ENCODE data around the gene RNF8.
"Not testable (repeated sequence)": the region's sequence is repeated elsewhere in the genome, so short reads cannot be mapped to it uniquely, and the experiment has no call there.

Gene RNF8, protein sequence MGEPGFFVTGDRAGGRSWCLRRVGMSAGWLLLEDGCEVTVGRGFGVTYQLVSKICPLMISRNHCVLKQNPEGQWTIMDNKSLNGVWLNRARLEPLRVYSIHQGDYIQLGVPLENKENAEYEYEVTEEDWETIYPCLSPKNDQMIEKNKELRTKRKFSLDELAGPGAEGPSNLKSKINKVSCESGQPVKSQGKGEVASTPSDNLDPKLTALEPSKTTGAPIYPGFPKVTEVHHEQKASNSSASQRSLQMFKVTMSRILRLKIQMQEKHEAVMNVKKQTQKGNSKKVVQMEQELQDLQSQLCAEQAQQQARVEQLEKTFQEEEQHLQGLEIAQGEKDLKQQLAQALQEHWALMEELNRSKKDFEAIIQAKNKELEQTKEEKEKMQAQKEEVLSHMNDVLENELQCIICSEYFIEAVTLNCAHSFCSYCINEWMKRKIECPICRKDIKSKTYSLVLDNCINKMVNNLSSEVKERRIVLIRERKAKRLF

DNA sequence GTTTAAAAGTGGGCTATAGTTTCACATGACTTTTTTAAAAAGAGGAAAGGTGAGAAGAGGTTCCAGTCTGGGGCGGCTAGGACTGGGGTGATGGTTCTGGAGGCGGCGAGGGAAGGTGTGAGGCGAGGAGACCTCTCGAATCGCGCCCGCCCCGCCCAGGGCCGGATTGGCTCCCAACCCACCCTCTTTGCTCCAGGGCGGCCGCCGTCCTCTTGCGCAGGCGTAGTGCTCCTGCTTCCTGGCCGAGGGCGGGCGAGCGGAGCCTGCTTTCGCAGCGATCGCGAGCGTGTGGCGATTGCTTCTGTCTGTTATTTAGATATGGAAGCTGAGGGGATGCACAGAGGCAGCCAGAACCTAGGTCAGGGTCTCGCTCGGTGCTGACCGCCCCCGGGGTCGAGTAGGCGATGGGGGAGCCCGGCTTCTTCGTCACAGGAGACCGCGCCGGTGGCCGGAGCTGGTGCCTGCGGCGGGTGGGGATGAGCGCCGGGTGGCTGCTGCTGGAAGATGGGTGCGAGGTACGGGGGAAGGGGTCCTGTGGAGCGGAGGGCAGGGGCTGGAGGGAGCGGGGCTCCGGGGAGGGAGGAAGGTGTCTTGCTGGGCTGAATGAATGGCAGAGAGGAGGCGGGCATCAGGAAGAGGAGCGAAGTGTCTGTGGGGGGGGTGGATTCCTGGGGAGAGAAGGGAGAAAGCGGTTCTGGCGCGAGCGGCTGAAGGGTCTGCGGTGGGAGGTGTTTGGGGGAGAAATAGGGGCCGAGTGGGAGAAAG is at the start of gene RNF8:
Gene RNF8, plus strand, starts transcription at position 223 of the 765 bp plus-strand sequence. Its CDS starts 182 bp downstream, at position 405.
- peak; percentile 93 for DNase-seq

DNA sequence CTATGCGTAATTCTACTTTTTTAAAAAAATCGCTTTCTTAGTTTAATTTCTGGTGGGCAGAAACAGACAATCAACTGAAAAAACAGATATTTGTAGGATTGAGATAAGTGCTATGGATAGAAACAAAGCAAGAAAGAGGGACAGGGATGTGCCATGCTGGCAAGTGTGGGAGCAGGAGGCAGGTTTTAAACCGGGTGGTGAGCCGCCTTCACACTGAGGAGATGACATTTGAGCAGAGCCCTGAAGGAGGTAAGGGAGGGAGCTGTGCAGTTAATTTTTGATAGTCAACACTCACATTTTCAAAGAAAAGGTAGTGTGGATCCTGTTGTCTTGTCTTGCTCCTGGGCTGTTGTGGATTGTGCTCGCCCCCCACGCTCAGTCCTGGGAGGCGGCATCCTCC is 49.0 kb upstream of the RNF8 start:
- DNase-seq, result no peak

DNA sequence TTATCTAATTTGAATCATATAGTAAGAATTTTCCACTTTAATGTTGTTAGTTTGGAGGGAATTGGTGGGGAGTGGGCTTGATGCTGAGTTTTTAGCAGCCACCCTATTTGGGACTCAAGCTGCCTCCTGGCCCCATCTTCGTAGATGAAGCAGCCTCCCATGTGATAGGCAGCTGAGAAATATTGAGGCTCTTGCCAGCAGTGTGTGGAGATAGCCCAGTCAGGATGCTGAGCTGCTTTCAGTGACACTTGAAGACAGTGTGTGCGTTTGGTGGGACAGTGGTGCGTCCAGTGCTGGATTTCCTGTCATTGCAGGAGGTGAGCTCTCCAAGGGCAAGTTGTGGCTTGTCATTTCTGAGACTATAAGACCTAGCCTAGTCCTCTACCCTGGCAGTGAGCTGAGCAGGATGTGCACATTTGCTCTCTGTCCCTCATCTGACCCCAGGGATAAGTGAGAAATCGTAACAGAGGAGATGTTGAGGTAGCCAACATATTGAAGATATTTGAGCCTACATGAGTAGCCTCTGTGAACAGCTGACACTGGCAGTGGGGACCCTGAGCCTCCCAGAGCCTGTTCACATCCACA is 47.9 kb upstream of the RNF8 start:
- no peak for DNase-seq

DNA sequence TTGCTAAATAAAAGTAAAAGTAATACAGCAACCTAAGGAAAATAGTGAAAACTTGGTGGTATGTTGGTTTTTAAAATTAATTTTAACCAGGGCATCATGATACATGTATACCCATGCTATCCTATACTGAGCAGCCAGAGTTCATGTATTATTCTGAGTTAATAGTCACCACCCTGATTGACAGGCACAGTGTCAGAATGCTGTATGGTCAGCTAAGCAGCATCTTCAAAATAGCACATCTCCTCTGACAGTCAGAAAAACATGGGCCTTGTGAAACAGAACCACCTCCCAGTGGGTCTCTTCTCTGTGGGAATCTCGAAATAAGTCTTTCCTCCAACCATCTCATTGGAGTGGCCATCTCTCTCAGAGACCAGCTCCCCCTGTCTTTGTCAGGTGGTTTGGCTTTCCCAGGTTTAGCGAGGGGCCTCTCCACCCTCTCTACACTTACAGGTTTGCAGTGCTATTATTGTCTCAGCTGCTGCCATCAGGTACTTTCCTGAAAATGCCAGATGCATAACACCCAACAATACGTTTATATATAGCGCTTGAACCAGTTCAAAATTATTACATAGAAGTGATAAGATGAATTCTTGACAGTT is 47.1 kb upstream of the RNF8 start:
- DNase-seq, result no peak

DNA sequence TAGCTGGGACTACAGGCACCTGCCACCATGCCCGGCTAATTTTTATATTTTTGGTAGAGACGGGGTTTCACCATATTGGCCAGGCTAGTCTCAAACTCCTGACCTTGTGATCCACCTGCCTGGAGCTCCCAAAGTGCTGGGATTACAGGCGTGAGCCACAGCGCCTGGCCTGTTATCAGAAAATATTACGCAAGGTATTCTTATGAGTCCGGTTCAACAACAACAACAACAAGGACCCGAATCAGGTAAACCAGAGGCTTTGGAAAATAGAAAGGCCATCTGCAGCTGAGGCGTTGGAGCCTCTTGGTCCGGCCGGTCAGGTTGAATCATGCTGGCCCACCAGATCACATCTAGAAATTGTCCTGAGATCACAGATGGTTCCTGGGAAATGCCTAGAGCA is 46.3 kb upstream of the RNF8 start:
- DNase-seq, result not testable (repeated sequence)

DNA sequence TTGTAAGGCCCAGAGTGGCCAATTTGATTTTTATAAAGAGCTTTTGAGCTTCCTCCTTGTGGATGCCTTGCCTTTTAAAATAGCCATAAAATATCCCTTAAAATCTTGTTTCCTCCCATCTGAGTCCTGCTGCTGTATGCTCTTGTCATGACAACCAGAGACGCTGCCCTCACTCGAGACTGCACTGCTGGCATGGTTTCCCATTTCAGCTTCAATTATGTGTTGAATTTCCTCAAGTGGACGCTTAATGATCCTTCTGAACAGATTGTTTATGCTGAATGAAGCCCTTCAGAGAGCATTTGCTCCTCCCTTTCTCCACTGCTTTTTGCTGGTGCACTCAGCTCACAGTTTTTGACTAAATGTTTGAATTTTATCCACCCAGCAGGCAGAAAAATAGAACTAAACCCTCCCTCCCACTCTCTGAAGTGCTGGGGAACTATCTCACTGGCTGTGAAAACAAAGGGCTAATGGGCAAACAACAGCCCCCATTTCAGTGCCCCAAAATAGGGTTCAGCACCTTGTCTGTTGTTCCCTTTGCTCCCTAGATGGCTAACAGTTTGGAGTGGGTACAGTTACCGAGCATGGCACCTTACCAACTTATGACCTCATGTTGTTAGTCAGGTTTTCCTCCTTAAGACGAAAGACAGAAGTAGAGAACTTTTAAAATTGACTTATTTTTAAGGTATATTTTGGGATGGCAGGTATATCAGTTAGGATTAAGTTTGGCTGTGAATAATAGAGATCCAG is 45.5 kb upstream of the RNF8 start:
- peak; percentile 54 for DNase-seq

DNA sequence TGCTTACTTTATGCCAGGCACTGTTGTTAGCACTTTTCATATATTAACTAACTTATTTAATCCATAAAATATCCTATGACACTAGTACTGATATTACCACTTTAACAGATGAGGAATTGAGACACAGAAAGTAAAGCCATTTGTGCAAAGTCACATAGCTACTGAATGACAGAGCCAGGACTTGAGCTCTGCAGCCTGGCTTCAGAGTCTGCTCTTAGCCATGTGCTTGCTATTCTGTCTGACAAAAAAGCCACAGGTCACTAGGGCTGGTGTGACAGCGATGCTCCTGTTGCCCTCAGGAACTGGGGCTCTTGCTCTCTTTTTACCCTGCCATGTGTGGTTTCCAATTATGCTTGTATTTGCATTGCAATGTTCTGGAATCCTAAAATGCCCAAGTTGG is 44.7 kb upstream of the RNF8 start:
- no peak for DNase-seq

DNA sequence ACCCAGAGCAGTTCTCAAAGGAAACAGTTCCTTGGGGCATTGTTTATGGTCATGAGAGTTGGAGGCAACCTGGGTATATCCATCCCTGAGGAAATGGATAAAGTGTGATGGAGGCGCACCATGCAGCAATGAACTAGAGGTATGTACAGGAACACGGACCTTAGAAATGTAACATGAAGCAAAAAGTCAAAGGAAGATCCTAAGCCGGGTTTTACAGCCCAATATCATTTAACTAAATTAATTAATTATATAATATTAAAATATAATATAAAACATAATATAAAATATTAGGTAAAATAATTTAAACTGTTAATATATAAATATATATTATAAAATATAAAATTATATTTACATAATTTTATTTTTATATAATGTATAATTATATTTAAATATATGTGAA is 44.1 kb upstream of the RNF8 start:
- no peak for DNase-seq

DNA sequence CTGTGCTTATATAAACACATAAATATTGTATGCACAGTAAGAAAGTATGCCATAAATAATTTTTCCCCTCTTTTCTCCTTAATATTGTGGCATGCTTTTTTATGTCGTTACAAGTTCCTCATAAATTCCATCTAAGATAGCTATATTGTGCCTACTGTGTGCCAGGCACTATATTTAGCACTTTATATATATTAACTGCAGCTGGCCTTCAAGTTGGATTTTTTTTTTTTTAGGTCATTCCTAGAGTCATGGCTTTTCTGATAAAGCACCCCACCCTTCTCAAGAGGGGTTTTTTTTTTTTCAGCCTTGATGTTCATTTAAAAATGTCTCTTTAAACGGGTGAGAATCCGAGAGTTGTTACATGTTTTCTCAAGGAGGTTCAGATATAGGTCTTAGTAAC is 42.8 kb upstream of the RNF8 start:
- DNase-seq, result no peak

DNA sequence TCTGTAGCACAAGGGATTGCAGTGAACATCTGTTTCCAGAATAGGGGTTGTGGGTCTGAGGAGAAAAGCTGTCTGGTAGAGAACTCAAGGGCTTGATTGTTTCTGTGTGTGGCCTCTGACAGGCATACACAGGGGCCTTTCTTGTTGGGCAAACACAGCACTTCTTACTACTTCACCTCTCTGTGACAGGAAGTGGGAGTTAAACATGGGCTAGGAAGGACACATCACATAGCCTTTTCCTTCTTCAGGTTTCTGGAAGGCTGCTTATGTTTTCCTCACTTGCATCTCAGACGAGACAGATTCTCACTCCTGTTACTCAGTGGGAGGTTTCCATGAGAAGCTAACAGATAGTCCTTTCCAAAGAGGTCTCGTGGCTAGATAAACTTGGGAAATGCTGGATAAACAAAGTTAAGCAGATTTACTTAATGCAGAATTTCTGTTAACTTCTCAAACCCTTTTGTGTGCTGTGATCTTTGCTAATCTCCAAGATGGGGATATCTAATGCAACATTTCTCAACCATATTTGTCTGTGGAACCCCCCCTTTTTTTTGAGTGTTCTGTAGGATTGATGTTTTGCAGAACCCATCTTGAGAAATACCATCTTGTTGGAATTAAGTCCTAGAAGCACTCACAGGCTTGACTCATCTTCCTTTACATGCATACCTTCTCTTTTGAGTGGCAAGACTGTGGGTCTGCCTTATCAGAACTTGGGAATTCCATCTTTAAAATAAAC is 41.9 kb upstream of the RNF8 start:
- DNase-seq, result no peak

DNA sequence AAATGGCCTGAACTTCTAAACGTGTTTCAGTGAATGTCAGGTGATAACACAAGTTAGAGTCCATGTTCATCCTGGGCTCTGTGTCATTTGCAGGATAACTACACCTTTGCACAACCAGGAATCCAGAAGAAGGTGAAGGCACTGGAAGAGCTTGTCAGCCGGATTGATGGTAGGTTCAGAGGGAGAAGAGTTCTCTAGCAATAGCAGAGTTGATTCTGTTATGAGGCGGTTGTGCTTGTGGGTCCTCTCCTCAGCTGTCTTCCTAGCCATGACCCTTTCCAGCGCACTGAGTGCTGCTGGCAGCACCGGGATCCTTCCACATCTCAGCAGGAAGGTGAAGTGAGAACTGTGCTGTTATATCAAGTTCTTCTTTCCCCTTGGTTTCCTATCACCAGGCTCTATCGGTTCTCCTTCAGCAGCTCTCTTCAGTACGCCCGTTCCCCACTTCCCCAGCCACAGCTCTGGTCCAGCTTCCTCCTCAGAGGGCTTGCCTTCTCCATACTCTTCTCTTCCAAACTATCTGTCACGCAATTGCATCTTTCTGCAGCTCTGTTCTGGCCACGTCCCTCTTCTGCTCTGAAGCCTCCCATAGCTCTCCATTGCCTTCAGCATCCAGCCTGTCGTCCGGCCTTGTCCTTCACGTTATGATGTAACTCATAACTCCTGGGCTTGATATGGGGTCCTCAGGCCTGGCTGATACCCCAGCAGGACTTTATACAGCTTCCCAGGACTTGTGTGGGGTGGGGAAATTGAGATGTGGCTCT is 39.9 kb upstream of the RNF8 start:
- DNase-seq, result no peak

DNA sequence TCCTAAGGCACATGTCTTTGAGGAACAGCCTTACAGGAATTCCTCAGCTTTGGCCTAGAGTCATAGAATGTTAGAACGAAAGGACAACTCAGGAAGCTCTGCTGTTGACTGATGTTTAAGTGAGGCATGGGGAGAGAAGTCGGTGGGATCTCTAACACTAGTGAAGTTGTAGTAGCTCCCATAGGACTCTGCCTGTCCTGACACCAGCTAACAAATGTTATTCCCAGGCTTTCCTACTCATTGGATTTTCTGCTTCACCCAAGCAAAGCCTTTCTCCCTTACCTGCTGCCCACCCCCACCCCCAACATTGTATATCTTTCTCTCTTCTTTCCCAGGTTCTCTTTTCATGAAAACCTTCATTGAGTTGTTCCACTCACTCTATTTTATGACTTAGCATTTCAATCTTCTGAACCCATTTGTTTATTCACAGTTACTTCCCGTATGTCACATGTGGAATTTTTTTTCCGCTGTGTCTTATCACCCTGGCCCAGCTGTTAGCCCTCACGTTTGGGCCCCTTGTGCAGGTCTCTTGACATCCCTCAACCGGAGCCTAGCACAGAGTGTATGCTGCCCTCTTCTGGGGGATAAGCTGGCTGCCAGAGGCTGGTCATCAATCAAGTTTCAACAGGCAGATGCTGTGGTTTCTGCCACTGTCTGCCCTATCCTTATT is 39.2 kb upstream of the RNF8 start:
- DNase-seq, result no peak

DNA sequence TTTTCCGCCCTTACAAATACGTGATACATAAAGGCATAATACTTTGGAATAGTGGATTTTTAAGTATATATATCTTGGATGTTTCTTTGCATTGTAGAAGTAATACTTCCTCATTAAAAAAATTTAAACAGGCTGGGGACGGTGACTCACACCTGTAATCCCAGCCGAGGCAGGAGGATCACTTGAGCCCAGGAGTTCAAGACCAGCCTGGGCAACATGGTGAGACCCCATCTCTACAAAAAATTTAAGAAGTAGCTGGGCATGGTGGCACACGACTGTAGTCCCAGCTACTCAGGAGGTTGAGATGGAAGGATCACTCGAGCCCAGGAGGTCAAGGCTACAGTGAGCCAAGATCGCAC is 38.6 kb upstream of the RNF8 start:
- no peak for DNase-seq

DNA sequence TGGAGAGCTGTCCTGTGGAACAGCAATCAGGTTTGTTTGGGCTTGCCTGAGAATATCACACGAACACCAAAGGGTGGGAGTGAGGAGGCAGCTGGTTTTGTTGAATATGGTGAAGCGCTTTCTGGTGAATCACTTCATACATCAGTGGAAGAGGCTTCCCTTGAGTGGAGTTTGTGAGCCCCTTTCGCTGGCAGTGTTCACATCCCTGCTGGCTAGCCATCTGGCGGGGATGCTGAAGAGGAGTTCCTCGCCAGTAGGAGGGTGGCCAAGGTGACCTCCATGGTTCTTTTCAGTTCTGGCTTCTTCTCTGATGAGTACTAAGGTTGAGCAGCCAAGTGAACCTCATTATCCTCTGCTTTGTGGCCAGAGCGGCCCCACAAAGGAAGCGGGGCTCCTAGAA is 37.7 kb upstream of the RNF8 start:
- DNase-seq, result no peak

DNA sequence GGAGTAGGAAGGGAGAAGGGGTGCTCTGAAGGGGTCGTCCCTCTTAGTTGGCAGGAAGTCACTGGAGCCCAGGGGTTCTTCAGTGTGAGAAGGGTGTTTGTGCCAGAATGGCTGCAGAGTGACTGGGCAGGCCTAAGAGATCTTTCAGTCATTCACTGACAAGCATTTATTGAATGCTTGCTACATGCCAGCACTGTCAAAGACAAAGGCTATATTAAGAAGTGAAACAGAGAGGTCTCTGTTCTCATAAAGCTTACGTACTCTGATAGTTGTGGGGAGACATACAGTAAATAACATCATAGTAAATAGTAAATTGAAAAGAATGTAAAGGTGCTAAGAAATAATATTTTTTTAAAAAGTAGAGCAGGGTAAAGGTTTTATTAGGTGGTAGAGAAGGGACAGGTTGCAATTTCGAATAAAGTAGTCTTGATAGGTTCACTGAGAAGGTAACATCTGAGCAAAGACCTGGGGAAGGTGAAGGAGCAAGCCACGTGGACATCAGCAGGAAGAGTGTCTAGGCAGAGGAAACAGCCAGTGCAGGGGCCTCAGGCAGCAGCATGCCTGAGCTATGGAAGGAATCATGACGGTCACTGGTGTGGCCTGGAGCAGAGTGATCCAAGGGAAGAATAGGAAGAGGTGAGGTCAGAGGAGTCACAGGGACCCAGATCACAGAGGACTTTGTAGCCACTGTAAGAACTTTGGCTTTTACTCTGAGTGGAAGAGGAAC is 36.3 kb upstream of the RNF8 start:
- no peak for DNase-seq

DNA sequence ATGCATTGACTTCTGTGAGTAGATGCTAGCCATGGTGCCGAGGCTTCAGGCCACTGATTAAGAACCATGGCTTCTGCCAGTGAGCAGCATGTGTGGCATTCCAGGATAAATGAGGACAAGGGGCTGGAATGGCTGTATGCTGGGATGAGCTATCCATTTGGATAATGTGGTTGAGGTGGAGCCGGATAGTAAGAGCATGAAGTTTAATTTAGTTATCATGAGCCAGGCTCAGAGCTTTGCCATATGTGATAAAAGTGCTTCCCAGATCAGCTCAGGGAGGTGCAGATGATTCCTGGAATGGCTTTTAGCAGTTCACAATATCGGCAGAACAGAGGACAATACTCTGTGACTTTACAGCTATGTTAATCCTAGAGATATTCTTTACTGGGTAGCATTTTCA is 34.6 kb upstream of the RNF8 start:
- DNase-seq, result no peak

DNA sequence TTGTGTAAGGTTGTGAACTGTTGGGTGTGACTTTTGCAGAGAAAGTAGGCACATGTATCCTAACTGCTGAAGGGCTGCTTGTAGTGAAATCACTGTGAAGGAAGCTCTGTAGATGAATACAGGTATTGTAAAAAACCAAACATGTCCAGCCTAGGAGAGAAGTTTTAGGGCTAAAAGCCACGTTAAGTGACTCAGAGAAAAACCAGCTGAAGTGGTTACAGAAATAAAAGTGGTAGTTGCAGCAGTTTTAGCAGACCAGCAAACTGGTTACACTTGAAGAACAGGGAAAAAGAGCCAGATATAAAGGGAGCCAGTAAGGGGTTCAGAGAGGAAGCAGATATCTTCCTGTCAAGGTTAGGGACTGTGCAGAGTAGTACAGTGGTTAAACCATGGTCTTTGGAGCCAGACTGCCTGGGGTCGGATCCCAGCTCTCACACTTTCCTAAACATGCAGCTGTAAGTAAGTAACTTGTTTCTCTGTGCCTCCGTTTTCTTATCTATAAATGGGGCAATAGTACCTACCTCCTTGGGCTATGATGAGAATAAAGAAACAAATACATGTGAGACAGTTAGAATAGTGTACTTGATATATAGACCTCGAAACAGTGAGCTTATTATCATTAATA is 33.8 kb upstream of the RNF8 start:
- DNase-seq, result no peak

DNA sequence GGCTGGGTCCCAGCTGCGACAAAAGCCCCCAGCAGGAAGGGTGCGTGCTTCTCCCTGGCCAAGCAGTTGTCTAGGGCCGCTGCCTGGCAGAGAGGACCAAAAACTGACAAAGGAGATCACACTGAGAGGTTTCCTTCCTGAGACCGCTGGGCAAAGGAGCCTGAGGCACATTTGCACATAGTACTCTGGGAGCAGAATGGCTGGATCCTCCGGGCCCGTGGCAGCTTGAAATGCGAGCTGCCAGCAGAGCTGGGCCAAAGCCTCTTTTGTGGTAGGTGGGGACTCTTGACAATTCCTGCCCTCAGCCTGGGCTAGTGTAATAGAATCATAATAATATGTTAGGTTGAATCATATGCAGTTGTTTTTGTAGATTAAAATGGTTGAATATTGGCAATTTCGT is 33.1 kb upstream of the RNF8 start:
- no peak for DNase-seq

DNA sequence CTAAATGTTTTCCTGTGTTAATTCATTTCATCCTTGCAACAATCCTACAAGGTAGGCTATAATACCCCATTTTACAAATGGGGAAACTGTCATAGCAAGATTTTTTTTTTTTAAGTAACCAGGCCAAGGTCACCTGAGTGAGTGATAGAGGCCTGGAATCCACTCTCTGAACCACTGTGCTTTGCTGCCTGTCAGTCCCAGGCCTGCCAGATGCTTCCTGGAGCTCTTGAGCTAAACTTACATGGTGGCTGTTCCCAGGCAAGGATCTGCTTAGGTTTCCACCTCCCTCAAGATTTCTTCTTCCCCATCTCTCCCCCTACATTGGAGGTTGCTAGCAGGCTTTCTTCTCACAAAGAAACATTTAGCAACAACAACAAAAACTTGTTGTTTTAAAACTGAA is 32.7 kb upstream of the RNF8 start:
- no peak for DNase-seq
